HG03159 (cell line): ENCODE measurements around the gene CCDC78.
"Not testable (repeated sequence)": the region's sequence is repeated elsewhere in the genome, so short reads cannot be mapped to it uniquely, and the experiment has no call there.

Experiments
- ATAC-seq: cut with Tn5 transposase; IDR thresholded peaks from one replicate; pipeline ENCODE4 v1.9.1; 2021; ENCODE audit warnings: mild to moderate bottlenecking, moderate library complexity; ENCODE audit not compliant: unreplicated experiment

CCDC78 gene

GRCh38 chr16:725041-725376 lies 1.2 kb downstream of the CCDC78 start:
- ATAC-seq, result no peak

- ATAC-seq, result no peak
Observed at GRCh38 chr16:724188-725040, 1.8 kb downstream of the CCDC78 start.

GRCh38 chr16:723695-724094 lies 2.5 kb downstream of the CCDC78 start:
- no peak for ATAC-seq

- no peak for ATAC-seq
Observed at GRCh38 chr16:722835-723633, 3.2 kb downstream of the CCDC78 start.

- ATAC-seq, result no peak
Observed at GRCh38 chr16:721765-722540, 4.3 kb downstream of the CCDC78 start.

GRCh38 chr16:720990-721764 lies 5.1 kb downstream of the CCDC78 start, which contains the start of gene ANTKMT:
Gene ANTKMT, plus strand, starts transcription at chr16:721146. Its CDS starts 129 bp downstream, at chr16:721275.
- peak; percentile 69 for ATAC-seq

GRCh38 chr16:720447-720989 lies 5.7 kb downstream of the CCDC78 start:
- ATAC-seq, result peak; percentile 18

GRCh38 chr16:719815-720446 lies 6.3 kb downstream of the CCDC78 start:
- no peak for ATAC-seq

- no peak for ATAC-seq
Observed at GRCh38 chr16:718922-719321, 7.3 kb downstream of the CCDC78 start.

GRCh38 chr16:718389-718788 lies 7.9 kb downstream of the CCDC78 start:
- no peak for ATAC-seq

GRCh38 chr16:717450-718245 lies 8.6 kb downstream of the CCDC78 start:
- ATAC-seq, result no peak

GRCh38 chr16:716768-717325 lies 9.4 kb downstream of the CCDC78 start:
- no peak for ATAC-seq

GRCh38 chr16:716200-716568 lies 10.1 kb downstream of the CCDC78 start:
- no peak for ATAC-seq

- ATAC-seq, result no peak
Observed at GRCh38 chr16:715477-716199, 10.6 kb downstream of the CCDC78 start.

- no peak for ATAC-seq
Observed at GRCh38 chr16:714558-715476, 11.4 kb downstream of the CCDC78 start, which contains the start of gene METRN. Gene METRN, plus strand, starts transcription at chr16:715118. Its CDS starts 172 bp downstream, at chr16:715290.

GRCh38 chr16:714079-714478 lies 12.2 kb downstream of the CCDC78 start:
- ATAC-seq, result no peak

- not testable (repeated sequence) for ATAC-seq
Observed at GRCh38 chr16:712740-713250, 13.4 kb downstream of the CCDC78 start.
